PFSK-1 (cell line): ENCODE results near the gene ENDOD1.

Experiments used
- FOXP2 ChIP-seq: optimal IDR thresholded peaks from 2 replicates; pipeline ENCODE3; 2011; ENCODE audit warnings: borderline replicate concordance, control low read depth, inconsistent platforms; ENCODE audit not compliant: insufficient read depth; ENCODE audit errors: extremely low read length, extremely low read depth
- POLR2AphosphoS5 ChIP-seq: IDR thresholded peaks from 2 replicates; pipeline ENCODE4 v1.6.1; 2012; ENCODE audit warnings: low read depth, mild to moderate bottlenecking, control low read depth, low read length, moderate library complexity
- SIN3A ChIP-seq: IDR thresholded peaks from 2 replicates; pipeline ENCODE4 v1.6.1; 2012; ENCODE audit warnings: mild to moderate bottlenecking, low read length, moderate library complexity, borderline replicate concordance; ENCODE audit not compliant: insufficient read depth
- TAF1 ChIP-seq: IDR thresholded peaks from 2 replicates; pipeline ENCODE4 v1.6.1; 2012; ENCODE audit warnings: low read length, control low read depth, borderline replicate concordance; ENCODE audit not compliant: insufficient read depth
- TF ChIP-seq, protein P1 (sequence below), 2 experiments: IDR thresholded peaks; 2 replicates each; pipeline versions ENCODE4 v1.6.1 to v1.8.0; 2011 to 2012; ENCODE audit warnings: low read depth in 2 of 2, low read length in 2 of 2, control low read depth in 1 of 2, inconsistent platforms in 1 of 2, mild to moderate bottlenecking in 1 of 2, moderate library complexity in 1 of 2; ENCODE audit not compliant: insufficient read depth in 1 of 2

Gene ENDOD1

DNA sequence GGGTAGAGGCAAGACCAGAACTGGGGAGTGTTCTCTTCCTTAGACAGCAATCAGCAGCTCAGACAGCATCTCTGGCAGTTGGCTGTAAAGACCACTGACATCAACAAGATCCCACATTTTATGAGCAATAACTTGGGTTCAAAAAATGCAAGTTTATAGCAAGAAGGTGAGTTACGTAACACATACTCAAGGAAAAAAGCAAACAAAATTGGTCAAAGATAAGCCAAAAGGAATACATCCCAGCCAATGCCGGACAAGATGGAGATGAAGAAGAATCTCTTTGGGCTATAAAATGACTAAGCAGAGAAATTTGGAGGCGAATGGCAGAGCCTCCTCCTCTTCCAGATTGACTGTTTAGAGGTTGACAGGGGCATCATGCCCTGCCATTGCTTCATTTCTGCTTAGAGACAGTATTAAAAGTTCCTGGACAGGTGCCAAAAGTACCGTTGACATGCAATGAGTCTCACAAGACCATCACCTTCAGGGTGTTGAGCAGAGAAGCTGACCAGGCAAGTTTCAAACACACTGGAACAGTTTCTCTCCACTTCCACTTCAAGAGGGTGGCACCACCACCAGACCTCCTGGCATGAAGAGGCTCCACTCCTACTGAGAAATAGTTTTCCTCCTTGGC, 55.9 kb downstream of the ENDOD1 start:
- TF ChIP-seq, protein P1, sequence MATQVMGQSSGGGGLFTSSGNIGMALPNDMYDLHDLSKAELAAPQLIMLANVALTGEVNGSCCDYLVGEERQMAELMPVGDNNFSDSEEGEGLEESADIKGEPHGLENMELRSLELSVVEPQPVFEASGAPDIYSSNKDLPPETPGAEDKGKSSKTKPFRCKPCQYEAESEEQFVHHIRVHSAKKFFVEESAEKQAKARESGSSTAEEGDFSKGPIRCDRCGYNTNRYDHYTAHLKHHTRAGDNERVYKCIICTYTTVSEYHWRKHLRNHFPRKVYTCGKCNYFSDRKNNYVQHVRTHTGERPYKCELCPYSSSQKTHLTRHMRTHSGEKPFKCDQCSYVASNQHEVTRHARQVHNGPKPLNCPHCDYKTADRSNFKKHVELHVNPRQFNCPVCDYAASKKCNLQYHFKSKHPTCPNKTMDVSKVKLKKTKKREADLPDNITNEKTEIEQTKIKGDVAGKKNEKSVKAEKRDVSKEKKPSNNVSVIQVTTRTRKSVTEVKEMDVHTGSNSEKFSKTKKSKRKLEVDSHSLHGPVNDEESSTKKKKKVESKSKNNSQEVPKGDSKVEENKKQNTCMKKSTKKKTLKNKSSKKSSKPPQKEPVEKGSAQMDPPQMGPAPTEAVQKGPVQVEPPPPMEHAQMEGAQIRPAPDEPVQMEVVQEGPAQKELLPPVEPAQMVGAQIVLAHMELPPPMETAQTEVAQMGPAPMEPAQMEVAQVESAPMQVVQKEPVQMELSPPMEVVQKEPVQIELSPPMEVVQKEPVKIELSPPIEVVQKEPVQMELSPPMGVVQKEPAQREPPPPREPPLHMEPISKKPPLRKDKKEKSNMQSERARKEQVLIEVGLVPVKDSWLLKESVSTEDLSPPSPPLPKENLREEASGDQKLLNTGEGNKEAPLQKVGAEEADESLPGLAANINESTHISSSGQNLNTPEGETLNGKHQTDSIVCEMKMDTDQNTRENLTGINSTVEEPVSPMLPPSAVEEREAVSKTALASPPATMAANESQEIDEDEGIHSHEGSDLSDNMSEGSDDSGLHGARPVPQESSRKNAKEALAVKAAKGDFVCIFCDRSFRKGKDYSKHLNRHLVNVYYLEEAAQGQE (IDR thresholded peaks at IDR 0.05; ENCODE audit: insufficient read depth in 1 of 2, low read depth in 2 of 2, low read length in 2 of 2), result no peak
- TF ChIP-seq FOXP2 (no peak), SIN3A (no peak), POLR2AphosphoS5 (no peak), TAF1 (no peak)

DNA sequence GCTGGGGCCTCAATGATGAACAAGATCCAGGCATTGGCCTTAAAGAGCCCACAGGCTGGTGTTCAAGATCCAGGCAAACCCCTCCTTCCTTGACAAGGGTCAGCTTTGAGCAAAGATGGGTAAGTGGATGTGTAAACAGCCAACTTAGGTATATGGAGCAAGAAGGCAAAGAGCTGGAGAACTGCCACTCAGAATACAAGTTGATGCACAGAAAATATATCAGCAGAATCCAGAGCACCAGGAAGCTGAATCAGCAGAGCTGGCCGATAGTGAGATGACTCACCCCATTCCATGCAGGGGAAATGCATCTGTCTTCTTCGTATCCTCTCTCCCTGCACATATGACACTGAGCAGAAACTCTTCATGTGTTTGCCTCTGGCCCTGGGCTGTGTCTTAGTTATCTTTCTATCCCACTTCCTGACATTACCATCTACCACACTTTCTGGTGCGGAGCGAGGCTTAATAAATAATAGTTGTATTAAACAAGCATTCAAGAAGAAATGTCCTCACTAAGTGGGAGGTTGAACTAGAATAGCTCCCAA, 57.8 kb downstream of the ENDOD1 start:
- TF ChIP-seq TAF1, result no peak
- TF ChIP-seq POLR2AphosphoS5, result no peak

DNA sequence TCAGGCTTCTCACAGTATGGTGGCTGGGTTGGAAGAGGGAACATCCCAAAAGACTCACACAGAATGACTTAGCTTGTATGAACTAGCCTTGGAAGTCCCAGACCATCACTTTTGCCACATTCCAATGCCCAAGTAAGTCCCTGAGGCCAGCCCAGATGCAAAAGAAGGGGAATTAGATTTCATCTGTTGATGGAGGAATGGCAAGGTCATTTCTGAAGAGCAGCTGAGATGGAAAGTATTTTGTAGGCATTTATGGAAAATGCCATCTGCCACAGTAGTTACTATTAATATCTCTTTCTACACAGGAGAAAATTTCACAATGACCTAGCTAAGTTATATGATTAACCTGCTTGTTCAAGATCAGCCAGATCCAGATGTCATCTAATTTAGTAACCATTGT, 58.8 kb downstream of the ENDOD1 start:
- TF ChIP-seq TAF1 (no peak), POLR2AphosphoS5 (no peak), FOXP2 (no peak), SIN3A (no peak)
- TF ChIP-seq, protein P1 (IDR thresholded peaks at IDR 0.05; ENCODE audit: insufficient read depth in 1 of 2, low read depth in 2 of 2, low read length in 2 of 2), result no peak

DNA sequence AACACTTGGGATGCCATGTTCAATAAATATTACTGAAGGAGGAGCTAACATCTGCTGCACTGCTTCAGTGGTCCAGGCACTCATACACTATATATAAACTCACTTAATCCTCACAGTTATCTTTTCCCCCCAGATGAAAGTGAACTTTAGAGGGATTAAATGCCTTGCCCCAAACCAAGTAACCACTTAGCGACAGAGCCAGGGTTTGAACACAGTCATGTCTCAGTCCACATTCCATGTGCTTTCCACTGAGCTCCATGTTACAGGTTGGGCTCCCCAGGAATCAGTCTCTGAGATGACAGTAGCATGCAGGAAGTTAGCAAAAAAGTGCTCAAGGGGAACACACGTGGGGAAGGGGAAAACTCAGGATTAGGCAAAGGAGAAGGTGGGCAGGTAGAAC, 59.3 kb downstream of the ENDOD1 start:
- no peak for TF ChIP-seq FOXP2
- TF ChIP-seq, protein P1 (IDR thresholded peaks at IDR 0.05; ENCODE audit: insufficient read depth in 1 of 2, low read depth in 2 of 2, low read length in 2 of 2), result no peak
- no peak for TF ChIP-seq SIN3A
- TF ChIP-seq TAF1, result no peak
- TF ChIP-seq POLR2AphosphoS5, result no peak

DNA sequence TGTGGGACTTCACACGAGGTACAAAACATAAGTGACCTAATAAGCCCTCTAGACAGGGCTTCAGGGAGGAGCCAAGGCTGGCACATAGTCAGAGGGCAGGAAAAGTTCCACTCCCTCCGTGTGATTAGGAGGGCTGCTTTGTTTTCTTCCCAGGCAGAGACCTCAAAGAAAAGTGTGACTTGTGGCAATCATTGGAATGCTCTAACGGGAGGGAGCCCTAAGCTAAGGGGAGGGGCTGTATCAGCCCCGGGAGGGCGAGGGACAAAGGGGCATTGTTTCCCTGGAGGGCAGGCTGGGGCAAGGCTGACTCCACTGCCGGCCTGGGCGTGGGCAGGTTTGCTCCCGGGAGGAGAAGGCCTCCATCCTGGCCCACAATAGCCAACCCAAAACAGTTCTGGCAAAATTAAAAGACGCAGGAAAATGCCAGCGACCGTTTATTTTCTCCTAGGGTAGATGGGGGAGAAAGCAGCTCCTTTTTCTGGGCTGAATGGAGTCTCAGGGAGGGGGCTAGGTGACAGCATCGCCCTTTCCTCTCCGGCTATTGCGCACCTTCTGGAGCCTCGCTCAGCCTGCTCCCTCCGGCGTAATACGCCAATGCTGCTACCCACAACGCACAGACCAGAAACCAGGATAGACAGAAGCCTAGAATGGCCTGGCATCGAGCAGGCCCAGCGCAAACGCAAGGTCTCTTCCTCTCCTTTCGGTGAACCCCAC, 60.2 kb downstream of the ENDOD1 start:
- TF ChIP-seq SIN3A (no peak), TAF1 (no peak)

DNA sequence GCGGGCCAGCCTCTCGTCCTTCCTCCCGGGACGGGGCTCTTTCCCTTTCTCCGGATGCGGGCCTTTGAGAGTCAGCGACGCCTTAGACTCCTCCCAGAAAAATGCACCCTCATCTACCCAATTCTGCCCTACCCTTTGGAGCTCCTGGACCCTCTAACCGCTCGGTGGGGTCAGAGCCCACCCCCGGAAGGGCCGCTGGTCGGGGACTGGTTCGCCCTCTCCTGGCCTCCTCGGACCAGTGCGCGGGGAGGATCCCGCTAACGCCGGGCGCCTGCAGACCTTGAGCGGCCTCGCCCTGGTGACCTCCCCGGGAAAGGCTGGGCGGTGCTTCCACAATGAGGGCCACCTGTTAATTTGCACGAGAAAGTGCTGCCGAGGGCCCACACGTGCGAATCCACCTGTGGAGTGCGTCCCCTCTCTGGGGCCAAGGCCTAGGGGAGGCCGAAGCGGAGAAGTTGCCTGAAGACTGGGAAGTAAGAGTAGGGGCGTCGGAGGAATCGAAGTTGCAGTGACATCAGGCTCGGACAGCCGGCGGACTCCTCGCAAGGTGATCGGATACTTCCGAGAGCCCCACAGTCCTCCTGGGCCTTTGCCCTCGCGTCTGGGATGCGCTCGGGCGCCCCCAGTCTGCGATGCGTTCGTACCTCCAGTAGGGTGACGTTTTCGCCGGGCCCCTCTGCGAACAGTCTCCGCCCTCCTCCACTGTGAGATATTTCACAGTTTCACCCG, 61.5 kb downstream of the ENDOD1 start:
- TF ChIP-seq, protein P1 (IDR thresholded peaks at IDR 0.05; ENCODE audit: insufficient read depth in 1 of 2, low read depth in 2 of 2, low read length in 2 of 2), result no peak
- TF ChIP-seq POLR2AphosphoS5, result no peak
- no peak for TF ChIP-seq TAF1
- TF ChIP-seq FOXP2, result no peak
- no peak for TF ChIP-seq SIN3A
